Heart right ventricle (tissue), 16 donors: Measurements from ENCODE around the gene MYO1G. TPM values are rescaled to one million over a fixed set of nuclear protein-coding genes. Genes with fewer than 3 reads are reported as not detected.

Experiments used
- ATAC-seq, 8 donors: fragments of 200-7000 bp; cut with Tn5 transposase; one replicate each; pipeline ENCODE4 v1.9.1; 2020; ENCODE audit warnings: mild to moderate bottlenecking in 8 of 8, moderate library complexity in 8 of 8, moderate number of reproducible peaks in 1 of 8
- DNase-seq, 2 donors: peaks; one replicate each; pipeline ENCODE4 v3.0.0-alpha.2; 2020
- H3K27ac ChIP-seq, 10 donors: fragments of 200-600 bp; sonication (generic) in 2 of 10; one replicate each; pipeline versions ENCODE4 v1.5.0 to v1.8.0; 2020 to 2022; ENCODE audit warnings: mild to moderate bottlenecking in 3 of 10
- H3K27me3 ChIP-seq, 7 donors: fragments of 200-600 bp; one replicate each; pipeline ENCODE4 v1.8.0; 2021 to 2022; ENCODE audit warnings: mild to moderate bottlenecking in 2 of 7
- H3K36me3 ChIP-seq, 9 donors: fragments of 200-600 bp; sonication (generic) in 1 of 9; one replicate each; pipeline versions ENCODE4 v1.5.0 to v1.8.0; 2020 to 2022; ENCODE audit warnings: mild to moderate bottlenecking in 2 of 9
- H3K4me1 ChIP-seq, 9 donors: fragments of 200-600 bp; sonication (generic) in 1 of 9; one replicate each; pipeline versions ENCODE4 v1.5.0 to v1.8.0; 2020 to 2022; ENCODE audit warnings: mild to moderate bottlenecking in 4 of 9
- H3K4me3 ChIP-seq, 10 donors: fragments of 200-600 bp; sonication (generic) in 2 of 10; one replicate each; pipeline versions ENCODE4 v1.5.0 to v1.8.0; 2020 to 2022; ENCODE audit warnings: mild to moderate bottlenecking in 7 of 10, moderate library complexity in 2 of 10
- H3K9me3 ChIP-seq, 11 donors: fragments of 200-600 bp in 10 of 11; sonication (generic) in 2 of 11; one replicate each; pipeline versions ENCODE4 v1.5.0 to v1.8.0; 2013 to 2022; ENCODE audit warnings: mild to moderate bottlenecking in 2 of 11, control low read depth in 1 of 11, moderate library complexity in 1 of 11
- WGBS, 2 donors: extraction: QIAGEN DNeasy Blood & Tissue Kit; methylation state at CpG; one replicate each; pipeline ENCODE4 v1.1.7; 2013; ENCODE audit warnings: inconsistent platforms in 1 of 2; 5-methylcytosine and 5-hydroxymethylcytosine counted together
- intact Hi-C, 10 donors: fragments of 100-400 bp; cut with DNase I; formaldehyde crosslinking; loops; one replicate each; pipeline versions ENCODE4 v1.11.1 to v1.14.2; 2022
- polyA plus RNA-seq, 2 donors: library from polyadenylated mRNA; stranded (reverse); fragments of 200-250 nt; gene quantifications; one replicate each; pipeline ENCODE4 v1.2.3, GENCODE V29; 2013
- total RNA-seq, 10 donors: library from RNA; stranded (reverse); fragmentation: NEBNext Ultra II Directional in 3 of 10; extraction: Animal tissue kit (Norgen Biotek cat#: 25700) in 3 of 10; gene quantifications; one replicate each; pipeline versions ENCODE4 v1.2.1 to v1.2.4, GENCODE V29; 2021 to 2023
- TF ChIP-seq, protein P1 (sequence below), 9 donors: fragments of 200-600 bp; sonication (generic) in 2 of 9; IDR thresholded peaks; one replicate each; pipeline versions ENCODE4 v1.5.0 to v1.8.0; 2021 to 2022; ENCODE audit warnings: antibody characterized with exemption in 9 of 9, mild to moderate bottlenecking in 5 of 9, moderate library complexity in 1 of 9
- donor health status: Arrhythmogenic right ventricular cardiomyopathy.
- donor health status: ischemic (EF 13 %, LVEDD 7.1; RV severe dilation, severe dysfunction).
- donor health status: healthy with polysubstance abuse.
- donor health status: DM: no; HTN: yes; CAD: no.
- donor health status: DM: no; HTN: no; CAD: no.
- donor health status: ischemic (EF 25% LVEDD 6.9; RV normal size, moderate dysfunction).
- donor health status: ischemic (EF 25% LVEDD 5.7; RV mildly dilated, moderate dysfunction).
- donor health status: healthy.
- donor health status: DM: yes; HTN: yes; CAD: no.
- donor health status: Ischemic cardiomyopathy.
- donor health status: ischemic (EF 35%, LVEDD 5.7; RV mildly dilated, moderate dysfunction).
- donor health status: nonischemic (EF 11% LVEDD 7.7; RV severe dilation, severe dysfunction).
- donor health status: DM: yes; HTN: yes; CAD: no.
- donor health status: PGD.
- donor health status: ischemic (EF 29% LVEDD 5.4; RV normal size, mild dysfunction).
- donor health status: nonischemic (EF 23%, LVEDD 6.1; RV moderate dilation, normal function).

MYO1G gene
- total and polyA plus RNA-seq, 12 donors, result 0.30 to 11.0 (median 0.70) TPM

DNA sequence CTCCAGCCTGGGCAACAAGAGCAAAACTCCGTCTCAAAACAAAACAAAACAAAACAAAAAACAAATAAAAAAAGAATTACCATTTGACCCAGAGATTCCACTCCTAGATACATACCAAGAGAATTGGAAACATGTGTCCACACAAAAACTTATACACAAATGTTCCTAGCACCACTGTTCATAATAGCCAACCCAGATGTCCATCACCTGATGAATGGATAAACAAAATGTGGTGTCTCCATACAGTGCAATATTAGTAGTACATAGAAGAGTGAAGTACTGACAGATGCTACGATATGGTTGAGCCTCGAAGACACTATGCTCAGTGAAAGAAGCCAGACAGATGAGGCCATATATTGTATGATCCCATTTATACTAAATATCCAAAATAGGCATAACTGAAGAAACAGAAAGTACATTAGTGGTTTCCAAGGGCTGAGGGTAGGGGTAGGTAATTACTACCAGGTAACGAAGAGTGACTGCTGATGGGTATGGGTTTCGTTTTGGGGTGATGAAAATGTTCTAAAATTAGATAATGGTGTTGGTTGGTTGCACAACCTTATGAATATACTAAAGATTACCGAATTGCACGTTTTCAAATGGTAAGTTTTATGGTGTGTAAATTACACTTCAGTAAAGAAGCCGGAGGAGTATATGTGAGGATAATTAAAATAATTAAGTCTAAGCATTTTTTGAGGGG lies 20.0 kb downstream of the MYO1G start:
- WGBS, 2 donors, result 70 to 72% methylated on average over 8 of the region's 8 CpGs
- H3K9me3 ChIP-seq, result no peaks in the 10 kb centered on the region
- intact Hi-C loops, result no loop called here
- H3K27me3 ChIP-seq, result peaks cover 4 to 24% (median 12%) of the 10 kb centered on the region in 7 donors
- H3K36me3 ChIP-seq, result peaks cover 0 to 7% (median 0%) of the 10 kb centered on the region in 9 donors
- ATAC-seq, result no peak
- H3K4me1 ChIP-seq, result peaks cover 8 to 18% (median 11%) of the 10 kb centered on the region in 9 donors
- TF ChIP-seq, protein P1, sequence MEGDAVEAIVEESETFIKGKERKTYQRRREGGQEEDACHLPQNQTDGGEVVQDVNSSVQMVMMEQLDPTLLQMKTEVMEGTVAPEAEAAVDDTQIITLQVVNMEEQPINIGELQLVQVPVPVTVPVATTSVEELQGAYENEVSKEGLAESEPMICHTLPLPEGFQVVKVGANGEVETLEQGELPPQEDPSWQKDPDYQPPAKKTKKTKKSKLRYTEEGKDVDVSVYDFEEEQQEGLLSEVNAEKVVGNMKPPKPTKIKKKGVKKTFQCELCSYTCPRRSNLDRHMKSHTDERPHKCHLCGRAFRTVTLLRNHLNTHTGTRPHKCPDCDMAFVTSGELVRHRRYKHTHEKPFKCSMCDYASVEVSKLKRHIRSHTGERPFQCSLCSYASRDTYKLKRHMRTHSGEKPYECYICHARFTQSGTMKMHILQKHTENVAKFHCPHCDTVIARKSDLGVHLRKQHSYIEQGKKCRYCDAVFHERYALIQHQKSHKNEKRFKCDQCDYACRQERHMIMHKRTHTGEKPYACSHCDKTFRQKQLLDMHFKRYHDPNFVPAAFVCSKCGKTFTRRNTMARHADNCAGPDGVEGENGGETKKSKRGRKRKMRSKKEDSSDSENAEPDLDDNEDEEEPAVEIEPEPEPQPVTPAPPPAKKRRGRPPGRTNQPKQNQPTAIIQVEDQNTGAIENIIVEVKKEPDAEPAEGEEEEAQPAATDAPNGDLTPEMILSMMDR (IDR thresholded peaks at IDR 0.05), result no peak
- DNase-seq, result no peak
- no peak overlapping the region for H3K27ac ChIP-seq
- H3K4me3 ChIP-seq, result no peak overlapping the region

DNA sequence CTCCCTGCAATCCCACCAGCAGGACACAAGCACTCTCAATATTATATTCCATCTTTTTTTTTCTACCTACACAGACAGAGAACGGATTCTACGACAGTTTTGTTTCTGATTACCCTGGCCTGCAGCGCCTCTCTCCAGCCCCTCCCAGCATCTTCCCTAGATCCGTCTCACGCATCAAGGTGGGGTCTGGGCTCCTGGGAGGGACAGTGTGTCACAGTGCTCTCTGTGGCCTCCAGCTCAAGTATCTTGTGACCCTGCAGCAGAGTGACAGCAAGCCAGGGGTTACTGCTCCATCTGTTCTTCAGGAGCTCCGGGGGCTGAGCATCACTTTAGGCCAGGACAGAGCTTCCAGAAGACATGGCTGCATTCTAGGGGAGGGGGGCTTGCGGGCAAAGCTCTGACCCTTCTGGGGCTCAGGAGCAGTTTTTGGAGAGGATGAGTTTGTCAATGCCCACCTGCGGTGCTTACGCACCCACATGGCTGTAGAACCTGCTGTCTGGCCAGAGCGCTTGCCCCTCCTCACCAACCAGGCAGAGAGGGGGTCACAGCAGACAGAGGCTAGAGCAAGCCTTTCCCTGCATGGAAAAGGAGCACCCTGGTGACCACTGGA lies 22.6 kb downstream of the MYO1G start:
- ATAC-seq (no peak), DNase-seq (no peak)
- no peaks in the 10 kb centered on the region for H3K36me3 ChIP-seq
- TF ChIP-seq, protein P1 (IDR thresholded peaks at IDR 0.05), result no peak
- 90 to 94% methylated on average over 10 of the region's 10 CpGs for whole genome bisulfite sequencing, 2 donors
- H3K4me3 ChIP-seq, result no peak overlapping the region
- H3K9me3 ChIP-seq, result no peaks in the 10 kb centered on the region
- peaks cover 0 to 11% (median 0%) of the 10 kb centered on the region in 7 donors for H3K27me3 ChIP-seq
- no peak overlapping the region for H3K27ac ChIP-seq
- intact Hi-C loops, result no loop called here
- H3K4me1 ChIP-seq, result peaks cover 0 to 11% (median 0%) of the 10 kb centered on the region in 9 donors

DNA sequence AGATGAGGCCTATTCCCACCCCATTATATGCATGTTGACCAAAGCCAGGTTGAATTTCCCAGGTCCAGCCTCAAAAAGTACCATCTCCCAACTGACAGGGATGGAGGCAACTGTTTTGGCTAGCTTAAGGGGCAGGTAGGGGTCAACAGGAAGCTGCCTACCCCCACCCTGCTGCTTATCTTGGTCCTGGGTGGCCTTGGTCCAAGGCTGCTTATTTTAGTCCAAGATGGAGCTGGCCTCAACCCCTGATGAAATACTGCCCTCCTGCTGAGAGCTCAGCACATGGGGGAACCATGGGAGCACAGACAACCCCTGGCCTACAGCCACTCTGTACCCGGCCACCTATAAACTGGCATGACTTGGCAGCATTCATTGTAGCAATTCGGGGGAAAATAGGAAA lies 23.1 kb downstream of the MYO1G start:
- ATAC-seq, result peak in 3 of 8 donors; percentile 33 to 58 (median 43)
- H3K9me3 ChIP-seq, result no peaks in the 10 kb centered on the region
- TF ChIP-seq, protein P1 (IDR thresholded peaks at IDR 0.05), result no peak

DNA sequence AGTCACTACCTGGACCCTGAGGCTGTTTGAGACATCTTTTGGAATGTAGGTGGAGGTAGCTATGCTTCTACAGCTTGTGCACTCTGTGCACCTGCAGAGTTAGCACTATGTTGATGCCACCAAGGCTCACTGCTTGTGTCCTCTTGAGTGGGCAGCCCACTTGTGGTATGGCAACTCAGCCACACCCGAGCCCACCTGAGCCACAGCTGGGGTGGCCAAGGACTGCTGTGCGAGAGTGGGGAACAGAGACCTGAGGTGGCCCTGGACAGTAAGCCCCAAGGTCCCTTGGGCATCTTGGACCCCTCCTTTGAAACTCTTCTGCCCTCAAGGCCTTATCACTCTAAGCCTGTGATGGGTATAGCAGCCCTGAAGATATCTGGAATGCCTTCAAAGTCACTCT lies 25.7 kb downstream of the MYO1G start:
- no peaks in the 10 kb centered on the region for H3K36me3 ChIP-seq
- no peak overlapping the region for H3K4me3 ChIP-seq
- DNase-seq, result no peak
- intact Hi-C loops, result no loop called here
- TF ChIP-seq, protein P1 (IDR thresholded peaks at IDR 0.05), result no peak
- 95 to 98% methylated on average over 2 of the region's 2 CpGs for WGBS, 2 donors
- H3K27me3 ChIP-seq, result peaks cover 0 to 7% (median 0%) of the 10 kb centered on the region in 7 donors
- H3K27ac ChIP-seq, result no peak overlapping the region
- no peaks in the 10 kb centered on the region for H3K9me3 ChIP-seq
- peaks cover 0 to 5% (median 0%) of the 10 kb centered on the region in 9 donors for H3K4me1 ChIP-seq
- no peak for ATAC-seq

More for the DNA sequence above, 23.1 kb downstream of the MYO1G start:
- no peak overlapping the region for H3K27ac ChIP-seq
- no peaks in the 10 kb centered on the region for H3K36me3 ChIP-seq
- H3K27me3 ChIP-seq, result peaks cover 0 to 11% (median 0%) of the 10 kb centered on the region in 7 donors
- H3K4me1 ChIP-seq, result peaks cover 0 to 11% (median 0%) of the 10 kb centered on the region in 9 donors
- DNase-seq, result no peak
- no peak overlapping the region for H3K4me3 ChIP-seq
- intact Hi-C loops, result no loop called here
- WGBS, 2 donors, result 67 to 70% methylated on average over 2 of the region's 2 CpGs
